ENCODE results near the gene AK9.
"Not testable (repeated sequence)": the region's sequence is repeated elsewhere in the genome, so short reads cannot be mapped to it uniquely, and the experiment has no call there.

The AK9 gene

GRCh38 chr6:109701774-109702173 is 10.8 kb upstream of the AK9 start:
- H3K4me3 ChIP-seq, result no peak overlapping the region
- no peak overlapping the region for H3K27ac ChIP-seq

GRCh38 chr6:109701221-109701620 is 10.2 kb upstream of the AK9 start:
- Histone ChIP-seq H3K27ac (no peak overlapping the region), H3K4me3 (no peak overlapping the region)

GRCh38 chr6:109696355-109696754 is 5.4 kb upstream of the AK9 start:
- Histone ChIP-seq H3K4me3 (no peak overlapping the region), H3K27ac (no peak overlapping the region)

- Histone ChIP-seq H3K27ac (no peak overlapping the region), H3K4me3 (no peak overlapping the region)
Observed at GRCh38 chr6:109695468-109695867, 4.5 kb upstream of the AK9 start.

- H3K4me3 ChIP-seq, result no peak overlapping the region
- H3K27ac ChIP-seq, result peak overlapping the region in 1 of 21 experiments; percentile 5
Observed at GRCh38 chr6:109693111-109693510, 2.1 kb upstream of the AK9 start.

- Histone ChIP-seq H3K27ac (peak overlapping the region in 20 of 21 experiments; percentile 67 to 90 (median 80)), H3K4me3 (peak overlapping the region; percentile 56 to 91 (median 80))
Observed at GRCh38 chr6:109690373-109690736, 647 bp downstream of the AK9 start.

- peak overlapping the region in 8 of 21 experiments; percentile 3 to 67 (median 50) for H3K27ac ChIP-seq
- no peak overlapping the region for H3K4me3 ChIP-seq
Observed at GRCh38 chr6:109687271-109687761, 3.7 kb downstream of the AK9 start.

- peak overlapping the region in 9 of 21 experiments; percentile 3 to 67 (median 50) for H3K27ac ChIP-seq
- no peak overlapping the region for H3K4me3 ChIP-seq
Observed at GRCh38 chr6:109686566-109687265, 4.3 kb downstream of the AK9 start.

GRCh38 chr6:109678661-109679505 is 12.1 kb downstream of the AK9 start:
- H3K4me3 ChIP-seq, H3K27ac ChIP-seq: not testable (repeated sequence)

- Histone ChIP-seq H3K4me3 (no peak overlapping the region), H3K27ac (no peak overlapping the region)
Observed at GRCh38 chr6:109678240-109678639, 12.8 kb downstream of the AK9 start.

GRCh38 chr6:109676724-109677123 is 14.3 kb downstream of the AK9 start:
- Histone ChIP-seq H3K4me3 (no peak overlapping the region), H3K27ac (no peak overlapping the region)

GRCh38 chr6:109672839-109673238 is 18.2 kb downstream of the AK9 start:
- H3K27ac ChIP-seq, result no peak overlapping the region
- H3K4me3 ChIP-seq, result no peak overlapping the region

- Histone ChIP-seq H3K4me3 (no peak overlapping the region), H3K27ac (no peak overlapping the region)
Observed at GRCh38 chr6:109672175-109672574, 18.8 kb downstream of the AK9 start.

- Histone ChIP-seq H3K4me3 (no peak overlapping the region), H3K27ac (no peak overlapping the region)
Observed at GRCh38 chr6:109671733-109672132, 19.3 kb downstream of the AK9 start.

- Histone ChIP-seq H3K27ac (no peak overlapping the region), H3K4me3 (no peak overlapping the region)
Observed at GRCh38 chr6:109669811-109670210, 21.2 kb downstream of the AK9 start.

- Histone ChIP-seq H3K4me3 (no peak overlapping the region), H3K27ac (no peak overlapping the region)
Observed at GRCh38 chr6:109662192-109662591, 28.8 kb downstream of the AK9 start.

GRCh38 chr6:109660526-109661320 is 30.3 kb downstream of the AK9 start:
- Histone ChIP-seq H3K27ac (no peak overlapping the region), H3K4me3 (no peak overlapping the region)

- H3K4me3 ChIP-seq, result no peak overlapping the region
Observed at GRCh38 chr6:109655761-109656262, 35.2 kb downstream of the AK9 start.

GRCh38 chr6:109653264-109653663 is 37.7 kb downstream of the AK9 start:
- no peak overlapping the region for H3K4me3 ChIP-seq

More at GRCh38 chr6:109655761-109656262, 35.2 kb downstream of the AK9 start:
- H3K27ac ChIP-seq, result no peak overlapping the region

GRCh38 chr6:109644131-109644530 is 46.9 kb downstream of the AK9 start:
- H3K4me3 ChIP-seq, result no peak overlapping the region
- no peak overlapping the region for H3K27ac ChIP-seq

More at GRCh38 chr6:109653264-109653663, 37.7 kb downstream of the AK9 start:
- no peak overlapping the region for H3K27ac ChIP-seq

Data from skin epidermis (tissue), 12 donors.